ENCODE data around the gene ACOX1.

Gene ACOX1

GRCh38 chr17:75933808-75934207, 45.2 kb downstream of the ACOX1 start:
- no peak for DNase-seq (ENCODE audit: low read depth in 1 of 2, low spot score in 1 of 2)

DNA sequence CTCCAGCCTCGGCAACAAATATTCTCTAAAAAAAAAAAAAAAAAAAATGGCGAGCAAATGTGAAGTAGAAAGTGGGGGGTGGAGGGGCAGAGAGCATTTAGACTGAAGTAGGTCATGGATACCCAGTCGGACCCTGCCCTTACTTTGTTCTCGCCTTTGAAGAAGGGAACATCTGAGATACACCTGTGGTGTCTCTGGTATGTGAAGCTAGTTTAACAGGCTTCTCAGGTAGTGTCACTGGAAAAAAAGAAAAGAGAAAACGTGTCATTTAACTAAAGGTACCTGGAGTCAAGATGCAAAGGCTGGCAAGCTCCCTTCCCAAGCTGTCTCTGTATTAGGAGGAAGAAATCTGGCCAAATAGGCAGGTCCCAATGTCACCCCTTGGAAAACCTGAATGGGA, 46.1 kb downstream of the ACOX1 start:
- H3K27me3 ChIP-seq (ENCODE audit: insufficient read depth, poor library complexity, severe bottlenecking) = no peaks in the 10 kb centered on the region
- no peak for DNase-seq (ENCODE audit: low read depth in 1 of 2, low spot score in 1 of 2)
- TF ChIP-seq REST (IDR thresholded peaks at IDR 0.05; ENCODE audit: insufficient replicate concordance, low read depth) (no peak), POLR2AphosphoS5 (IDR thresholded peaks at IDR 0.05; ENCODE audit: low read depth) (no peak), SPI1 (IDR thresholded peaks at IDR 0.05; ENCODE audit: borderline replicate concordance, low read depth) (no peak), CTCF (IDR thresholded peaks at IDR 0.05; ENCODE audit: insufficient read depth, low read length) (no peak), GABPA (IDR thresholded peaks at IDR 0.05; ENCODE audit: low read depth) (no peak)

More at GRCh38 chr17:75933808-75934207, 45.2 kb downstream of the ACOX1 start:
- Histone ChIP-seq H3K4me3 (replicated peaks; ENCODE audit: insufficient read depth, low read length) (no peak overlapping the region), H3K27ac (replicated peaks) (no peak overlapping the region), H3K27me3 (ENCODE audit: insufficient read depth, poor library complexity, severe bottlenecking) (no peaks in the 10 kb centered on the region)
- TF ChIP-seq REST (IDR thresholded peaks at IDR 0.05; ENCODE audit: insufficient replicate concordance, low read depth) = no peak
- no peak for TF ChIP-seq POLR2AphosphoS5 (IDR thresholded peaks at IDR 0.05; ENCODE audit: low read depth)
- TF ChIP-seq GABPA (IDR thresholded peaks at IDR 0.05; ENCODE audit: low read depth) = no peak
- TF ChIP-seq SPI1 (IDR thresholded peaks at IDR 0.05; ENCODE audit: borderline replicate concordance, low read depth) = no peak
- no peak for TF ChIP-seq CTCF (IDR thresholded peaks at IDR 0.05; ENCODE audit: insufficient read depth, low read length)

DNA sequence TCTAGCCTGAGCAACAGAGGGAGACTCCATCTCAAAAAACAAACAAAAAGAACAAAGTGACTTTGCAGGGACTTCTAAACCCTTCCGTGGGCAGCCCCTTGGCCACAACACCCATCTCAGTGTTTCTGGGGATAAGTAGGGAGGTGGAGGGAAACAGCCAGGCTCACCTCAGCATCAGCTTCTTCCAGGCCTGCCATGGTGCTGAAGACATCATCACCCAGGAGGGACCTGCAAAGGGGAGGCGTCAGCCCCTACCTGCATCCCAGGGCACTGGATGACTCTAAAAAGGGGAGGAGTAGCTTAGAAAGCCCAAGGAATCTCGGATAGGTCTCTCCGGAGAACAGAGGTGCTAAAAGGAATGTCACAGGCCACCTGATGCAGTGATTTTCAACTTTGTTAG, 47.9 kb downstream of the ACOX1 start:
- no peak for TF ChIP-seq GABPA (IDR thresholded peaks at IDR 0.05; ENCODE audit: low read depth)
- TF ChIP-seq POLR2AphosphoS5 (IDR thresholded peaks at IDR 0.05; ENCODE audit: low read depth) = no peak
- TF ChIP-seq SPI1 (IDR thresholded peaks at IDR 0.05; ENCODE audit: borderline replicate concordance, low read depth) = no peak
- TF ChIP-seq CTCF (IDR thresholded peaks at IDR 0.05; ENCODE audit: insufficient read depth, low read length) = no peak
- no peak for TF ChIP-seq REST (IDR thresholded peaks at IDR 0.05; ENCODE audit: insufficient replicate concordance, low read depth)
- DNase-seq (ENCODE audit: low read depth in 1 of 2, low spot score in 1 of 2) = no peak
- H3K27ac ChIP-seq (replicated peaks) = no peak overlapping the region
- H3K4me3 ChIP-seq (replicated peaks; ENCODE audit: insufficient read depth, low read length) = no peak overlapping the region
- no peaks in the 10 kb centered on the region for H3K27me3 ChIP-seq (ENCODE audit: insufficient read depth, poor library complexity, severe bottlenecking)

More for the DNA sequence above, 46.1 kb downstream of the ACOX1 start:
- Histone ChIP-seq H3K27ac (replicated peaks) (no peak overlapping the region), H3K4me3 (replicated peaks; ENCODE audit: insufficient read depth, low read length) (no peak overlapping the region)

Measured in HL-60 (cell line).